Hepatic stellate cell (primary cell): ENCODE data around the gene C1QTNF3.
"Not testable (repeated sequence)": the region's sequence is repeated elsewhere in the genome, so short reads cannot be mapped to it uniquely, and the experiment has no call there.

ENCODE experiments used
- DNase-seq: peaks from one replicate; pipeline ENCODE4 v3.0.0; 2011; ENCODE audit warnings: low spot score

Gene C1QTNF3

GRCh38 chr5:34021334-34021733 lies 21.7 kb downstream of the C1QTNF3 start:
- no peak for DNase-seq

DNA sequence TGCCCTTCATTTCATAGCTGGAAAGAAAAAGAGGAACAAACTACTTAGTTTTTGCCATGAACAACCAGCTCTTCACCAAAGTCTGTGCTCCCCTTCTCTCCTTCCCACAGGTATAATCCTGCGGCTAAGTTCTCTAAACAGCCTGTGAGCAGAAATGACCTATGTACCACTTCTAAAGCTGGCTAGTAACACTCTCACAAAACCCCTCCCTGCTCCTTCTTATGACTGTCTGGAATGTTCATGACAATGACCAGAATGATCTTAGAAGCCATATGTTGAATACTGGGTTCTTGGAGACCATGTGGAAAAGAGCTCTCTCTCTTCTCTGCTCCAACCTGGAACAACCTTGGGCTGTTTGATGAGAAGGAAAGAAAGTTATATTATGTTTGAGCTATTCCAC lies 22.3 kb downstream of the C1QTNF3 start:
- no peak for DNase-seq

GRCh38 chr5:34017254-34017653 lies 25.8 kb downstream of the C1QTNF3 start:
- no peak for DNase-seq

DNA sequence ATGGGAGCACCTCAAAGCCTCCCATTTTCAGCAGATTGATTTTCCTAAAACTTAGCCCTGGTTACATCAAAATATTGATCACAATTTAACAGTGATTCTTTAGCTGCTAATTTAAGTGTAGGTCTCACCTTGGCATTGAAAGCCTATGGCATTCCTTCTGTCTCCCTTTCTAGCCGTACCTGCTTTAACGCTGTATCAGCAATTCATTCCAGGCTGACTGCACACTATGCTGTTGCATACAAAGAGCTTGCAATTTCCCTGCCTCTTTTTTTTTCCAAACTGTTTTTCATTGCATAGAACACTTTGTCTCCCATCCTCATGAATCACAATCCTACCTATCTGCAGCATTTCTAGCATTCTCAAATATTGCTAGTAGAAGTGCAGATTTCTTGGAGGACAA lies 26.3 kb downstream of the C1QTNF3 start:
- no peak for DNase-seq

- no peak for DNase-seq
Observed at GRCh38 chr5:34016222-34016621, 26.8 kb downstream of the C1QTNF3 start.

GRCh38 chr5:34015120-34015822 lies 27.7 kb downstream of the C1QTNF3 start:
- DNase-seq = no peak

- no peak for DNase-seq
Observed at GRCh38 chr5:34014626-34015025, 28.4 kb downstream of the C1QTNF3 start.

DNA sequence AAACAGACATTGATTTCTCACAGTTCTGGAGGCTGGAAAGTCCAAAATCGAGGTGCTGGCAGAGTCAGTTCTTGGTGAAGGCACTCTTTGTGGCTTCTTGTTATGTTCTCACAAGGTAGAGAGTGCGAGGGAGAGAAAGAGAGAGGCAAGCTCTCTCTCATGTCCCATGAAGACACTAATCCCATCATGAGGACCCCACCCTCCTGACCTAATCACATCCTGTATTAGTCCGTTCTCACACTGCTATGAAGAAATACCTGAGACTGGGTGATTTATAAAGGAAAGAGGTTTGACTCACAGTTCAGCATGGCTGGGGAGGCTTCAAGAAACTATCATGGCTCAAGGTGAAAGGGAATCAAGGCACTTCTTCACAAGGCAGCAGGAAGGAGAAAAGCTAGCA lies 29.5 kb downstream of the C1QTNF3 start:
- DNase-seq = no peak

DNA sequence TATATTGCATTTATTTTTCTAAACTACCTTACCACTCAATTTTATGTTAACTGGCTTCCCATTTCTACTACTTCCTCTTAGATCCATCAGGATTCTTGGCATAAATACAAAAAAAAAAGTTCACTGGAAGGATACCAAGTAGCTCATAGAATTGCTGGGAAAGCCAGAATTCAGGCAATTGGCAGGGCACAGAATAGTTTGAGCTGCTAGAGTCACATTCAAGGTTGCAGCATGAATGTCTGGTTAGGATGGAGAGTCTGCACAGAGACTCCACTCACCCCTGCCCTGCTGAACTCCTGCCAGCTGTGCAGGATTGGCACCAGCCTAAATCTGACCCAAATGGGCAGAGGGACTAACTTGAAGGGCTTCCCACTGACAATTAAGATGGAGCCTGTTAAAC lies 30.2 kb downstream of the C1QTNF3 start:
- DNase-seq = no peak

GRCh38 chr5:34011536-34011935 lies 31.5 kb downstream of the C1QTNF3 start:
- DNase-seq = no peak

GRCh38 chr5:34010146-34010545 lies 32.9 kb downstream of the C1QTNF3 start:
- DNase-seq = not testable (repeated sequence)

DNA sequence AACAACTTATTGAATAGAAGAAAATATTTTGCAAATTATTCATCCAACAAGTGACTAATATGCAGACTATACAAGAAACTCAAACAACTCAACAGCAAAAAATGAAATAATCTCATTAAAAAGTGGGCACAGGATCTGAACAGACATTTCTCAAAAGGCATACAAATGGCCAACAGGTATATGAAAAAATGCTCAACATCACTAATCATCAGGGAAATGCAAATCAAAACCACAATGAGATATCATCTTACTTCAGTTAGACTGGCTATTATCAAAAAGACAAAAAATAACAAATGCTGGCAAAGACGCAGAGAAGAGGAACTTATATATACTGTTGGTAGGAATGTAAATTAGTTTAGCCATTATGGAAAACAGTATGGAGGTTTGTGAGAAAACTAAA lies 33.4 kb downstream of the C1QTNF3 start:
- DNase-seq = no peak

DNA sequence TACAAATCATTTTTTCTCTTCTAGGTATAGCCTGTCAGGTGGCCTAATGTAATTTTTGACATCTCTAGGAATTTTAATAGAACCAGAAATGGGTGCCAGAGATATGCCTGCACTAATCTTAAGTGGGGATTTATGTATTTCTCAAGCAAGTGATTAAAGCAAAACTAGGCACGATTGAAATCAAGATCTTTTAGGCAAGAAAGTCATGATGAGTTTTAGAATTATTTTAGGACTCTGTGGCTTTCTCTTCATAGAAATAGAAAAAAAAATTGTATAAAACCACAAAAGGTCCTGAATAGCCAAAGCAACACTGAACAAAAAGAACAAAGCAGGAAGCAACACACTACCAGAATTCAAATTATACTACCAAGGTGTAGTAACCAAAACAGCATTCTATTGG lies 34.2 kb downstream of the C1QTNF3 start:
- no peak for DNase-seq

DNA sequence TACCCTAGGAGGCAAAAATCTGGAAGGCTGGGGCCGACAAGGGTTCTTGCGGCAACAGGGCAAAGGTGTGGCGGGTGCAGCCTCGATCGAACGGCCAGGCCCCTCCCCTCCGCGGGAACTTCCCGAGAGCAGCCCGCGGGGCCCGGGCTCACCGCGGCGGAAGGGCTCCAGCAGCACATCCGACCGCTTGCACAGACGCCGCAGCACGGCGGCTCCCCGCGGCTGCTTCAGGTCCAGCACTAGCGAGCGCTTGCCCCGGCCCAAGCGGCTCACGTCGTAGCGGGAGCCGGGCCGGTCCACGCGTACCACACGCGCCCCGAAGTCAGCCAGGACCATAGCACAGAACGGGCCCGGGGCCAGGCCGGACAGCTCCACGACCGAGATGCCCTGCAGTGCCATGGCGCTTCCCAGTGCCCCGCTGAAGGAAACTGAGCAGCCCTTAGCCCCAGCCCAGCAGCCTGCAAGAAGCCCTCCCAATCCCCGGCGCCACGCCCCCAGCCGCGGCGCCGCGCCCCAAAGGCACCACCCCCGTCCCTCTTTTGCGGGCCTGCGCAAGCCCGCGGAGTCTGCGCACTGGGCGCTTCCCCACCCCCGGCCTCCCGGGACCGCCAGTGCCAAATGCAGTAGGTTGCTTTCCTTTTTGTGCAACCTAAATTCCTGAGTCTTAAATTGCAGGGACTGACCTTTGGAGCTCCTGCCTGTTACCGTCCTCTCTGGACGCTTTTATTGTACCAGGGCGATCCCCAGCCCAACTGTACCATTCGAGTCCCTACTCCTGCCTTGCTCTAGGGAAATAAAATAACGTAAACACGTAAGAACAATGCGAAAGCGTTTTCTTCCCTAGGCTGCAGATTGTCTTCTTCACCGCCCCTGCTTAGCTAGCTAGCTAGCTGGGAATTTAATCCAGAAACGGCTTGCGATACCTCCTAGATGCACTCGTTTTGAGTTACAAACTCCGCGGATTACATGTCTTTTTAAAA lies 35.1 kb downstream of the C1QTNF3 start, which contains the start of gene AMACR:
TSS of gene AMACR (minus strand) at position 430 of the 980 bp plus-strand sequence. CDS start at position 399, 31 bp downstream.
- peak; percentile 91 for DNase-seq

DNA sequence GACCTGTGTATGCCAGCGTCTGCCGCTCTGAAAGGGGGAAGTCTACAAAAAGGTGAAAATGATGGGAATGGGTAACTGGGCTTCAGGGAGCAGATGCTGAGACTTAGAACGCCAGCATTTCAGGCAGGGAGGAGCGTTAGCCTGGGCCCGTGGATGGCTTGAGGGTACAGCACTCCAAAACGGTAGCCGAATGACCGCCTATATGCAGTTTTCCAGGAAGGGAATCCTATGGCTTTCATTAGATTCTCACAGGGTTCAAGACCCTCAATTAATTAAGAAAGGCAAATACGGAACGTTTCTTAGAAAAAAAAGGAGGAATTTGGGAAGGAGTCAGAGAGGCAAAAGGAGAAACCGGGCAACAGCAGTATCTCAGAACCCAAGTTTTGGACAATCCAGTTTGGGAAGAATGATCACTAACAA lies 35.8 kb downstream of the C1QTNF3 start:
- DNase-seq = peak; percentile 34

DNA sequence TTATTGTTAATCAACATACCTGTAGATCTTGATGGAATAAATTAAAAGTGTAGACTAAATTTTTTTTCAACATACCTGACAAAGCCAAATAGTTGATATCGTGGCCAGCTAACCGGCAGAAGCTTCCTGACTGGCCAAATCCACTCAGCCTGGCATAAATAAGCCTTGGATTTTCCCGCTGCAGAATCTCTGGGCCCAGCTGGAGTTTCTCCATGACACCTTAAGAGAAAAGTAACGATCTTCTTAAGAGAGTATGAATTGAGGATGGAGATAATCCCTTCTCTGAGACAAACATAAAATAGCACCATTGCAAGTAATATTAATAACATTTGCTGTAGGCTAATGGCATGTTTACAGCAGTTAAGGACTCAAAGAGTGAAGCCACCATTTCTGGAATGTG lies 37.3 kb downstream of the C1QTNF3 start:
- no peak for DNase-seq

GRCh38 chr5:34005211-34005610 lies 37.8 kb downstream of the C1QTNF3 start:
- no peak for DNase-seq

DNA sequence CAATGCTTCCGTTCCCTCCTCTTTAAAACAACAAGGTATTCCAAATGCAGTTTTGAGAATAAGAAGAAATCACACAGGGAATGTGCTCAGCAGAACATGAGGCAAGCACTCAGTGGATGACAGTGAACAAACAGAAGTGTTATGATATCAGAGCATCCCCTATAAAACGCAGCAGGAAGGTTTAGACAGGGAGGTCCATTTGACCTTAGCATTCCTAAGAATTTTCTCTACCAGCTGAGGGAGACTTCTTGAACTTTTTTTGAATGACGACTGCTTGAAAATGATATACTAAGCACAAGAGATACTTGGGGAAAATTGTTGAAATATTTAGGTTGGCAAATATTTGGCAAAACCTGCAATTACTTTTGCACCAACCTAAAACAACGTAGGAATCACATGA lies 39.1 kb downstream of the C1QTNF3 start:
- no peak for DNase-seq

DNA sequence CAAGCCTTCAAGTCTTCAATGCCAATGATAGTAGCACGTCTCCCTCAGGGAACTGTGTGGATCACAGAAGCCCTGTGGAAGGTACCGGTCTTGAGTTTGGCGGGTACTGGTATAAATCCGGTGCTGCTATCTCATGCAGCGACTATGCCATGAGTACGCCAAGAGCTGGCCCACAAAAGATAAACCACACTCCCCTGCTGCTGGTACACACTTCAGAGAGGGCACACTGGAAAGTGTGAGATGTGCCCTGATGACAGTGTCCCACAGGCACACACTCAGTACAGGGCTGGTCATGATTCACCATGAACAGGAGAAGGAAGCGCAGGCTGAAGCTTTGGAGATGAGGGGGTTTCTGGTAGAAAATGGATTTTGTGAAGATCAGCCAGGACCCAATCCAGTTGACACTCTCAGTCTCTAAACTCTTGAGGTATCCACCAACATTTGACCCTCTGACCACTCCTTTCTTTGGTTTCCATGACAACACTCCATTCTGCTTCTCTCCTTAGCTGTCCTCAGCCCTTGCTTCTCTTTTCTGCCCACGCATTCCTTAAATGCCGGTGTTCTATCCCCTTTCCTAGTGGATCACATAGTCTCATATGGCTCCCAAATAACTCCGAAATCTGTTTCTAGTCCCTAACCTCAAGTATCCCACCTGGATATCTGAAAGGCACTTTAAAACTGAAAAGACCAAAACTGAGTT lies 40.2 kb downstream of the C1QTNF3 start:
- DNase-seq = no peak

GRCh38 chr5:34001241-34001841 lies 41.7 kb downstream of the C1QTNF3 start:
- no peak for DNase-seq

DNA sequence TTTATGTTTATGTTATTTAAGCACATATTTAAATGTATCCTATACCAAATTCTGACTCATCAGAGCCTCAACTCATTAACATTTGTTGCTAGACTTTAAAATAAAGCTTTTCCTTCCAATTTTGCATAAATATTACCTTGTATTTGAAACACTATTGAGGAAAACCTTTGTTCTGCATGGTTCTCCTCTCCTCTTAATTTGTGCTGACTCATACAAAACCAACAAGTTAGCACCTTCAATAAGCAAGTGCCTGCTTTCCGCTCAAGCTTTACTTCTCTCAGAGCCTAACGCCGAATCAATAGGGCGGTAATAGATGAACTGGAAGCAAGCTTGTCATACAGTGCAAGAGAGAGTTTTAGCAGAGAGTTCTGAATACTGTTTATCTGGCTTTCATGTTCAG lies 43.0 kb downstream of the C1QTNF3 start:
- no peak for DNase-seq
